Smooth muscle cell (in vitro differentiated cells): ENCODE data around the gene UBE2L3. TPM values are rescaled to one million over a fixed set of nuclear protein-coding genes. Genes with fewer than 3 reads are reported as not detected.

Source experiments
- DNase-seq: peaks from one replicate; lab custom pipeline; 2025; ENCODE audit not compliant: unreplicated experiment; lab: John Stamatoyannopoulos, UW
- H2AFZ ChIP-seq: fragments of 200-600 bp; sonication (generic); 2 replicates; pipeline ENCODE4 v1.6.0; 2016; ENCODE audit warnings: antibody characterized with exemption, low read depth, mild to moderate bottlenecking
- H3F3A ChIP-seq: fragments of 200-600 bp; sonication (generic); 2 replicates; pipeline ENCODE4 v1.6.0; 2017; ENCODE audit warnings: antibody characterized with exemption, low read depth
- H3K27ac ChIP-seq: fragments of 200-600 bp; sonication (generic); 2 replicates; pipeline ENCODE4 v1.5.1; 2016; ENCODE audit warnings: low read depth, mild to moderate bottlenecking
- H3K27me3 ChIP-seq: fragments of 200-600 bp; sonication (generic); 2 replicates; pipeline ENCODE4 v1.6.1; 2016; ENCODE audit warnings: low read depth, mild to moderate bottlenecking
- H3K36me3 ChIP-seq: fragments of 200-600 bp; sonication (generic); 2 replicates; pipeline ENCODE4 v1.5.1; 2016; ENCODE audit warnings: low read depth
- H3K4me1 ChIP-seq: fragments of 200-600 bp; sonication (generic); 2 replicates; pipeline ENCODE4 v1.5.1; 2016; ENCODE audit warnings: low read depth
- H3K4me2 ChIP-seq: fragments of 200-600 bp; sonication (generic); 2 replicates; pipeline ENCODE4 v1.6.0; 2016; ENCODE audit warnings: mild to moderate bottlenecking
- H3K4me3 ChIP-seq: fragments of 200-600 bp; sonication (generic); 2 replicates; pipeline ENCODE4 v1.5.1; 2016; ENCODE audit warnings: mild to moderate bottlenecking
- H3K79me2 ChIP-seq: fragments of 200-600 bp; sonication (generic); 2 replicates; pipeline ENCODE4 v1.6.0; 2016; ENCODE audit warnings: low read depth, mild to moderate bottlenecking
- H3K9ac ChIP-seq: fragments of 200-600 bp; sonication (generic); 2 replicates; pipeline ENCODE4 v1.6.0; 2016; ENCODE audit warnings: low read depth
- H3K9me3 ChIP-seq: fragments of 200-600 bp; sonication (generic); replicated peaks from 2 replicates; pipeline ENCODE4 v1.5.1; 2016; ENCODE audit warnings: low read depth
- H4K20me1 ChIP-seq: fragments of 200-600 bp; sonication (generic); 2 replicates; pipeline ENCODE4 v1.6.0; 2016; ENCODE audit warnings: low read depth
- CTCF ChIP-seq: fragments of 200-600 bp; sonication (generic); IDR thresholded peaks from 2 replicates; pipeline ENCODE4 v1.5.1; 2017; ENCODE audit warnings: borderline replicate concordance, mild to moderate bottlenecking, antibody characterized with exemption; ENCODE audit not compliant: insufficient read depth, poor library complexity, severe bottlenecking
- WGBS: methylation state at CpG from one replicate; pipeline ENCODE4 v1.1.7; 2016; ENCODE audit warnings: low lambda C conversion rate; 5-methylcytosine and 5-hydroxymethylcytosine counted together
- polyA plus RNA-seq: library from polyadenylated mRNA; unstranded; fragments of >200 nt; fragmentation: Nextera tagmentation; extraction: Ambion mirVana; gene quantifications from 2 replicates; pipeline ENCODE4 v1.2.1, GENCODE V29; 2016
- total RNA-seq: library from RNA; depleted of rRNA; stranded (reverse); fragments of >200 nt; gene quantifications from 2 replicates; pipeline ENCODE4 v1.2.3, GENCODE V29; 2014

The UBE2L3 gene
- total and polyA plus RNA-seq, 2 experiments from 2014 or later = 65.4 to 89.3 TPM

DNA sequence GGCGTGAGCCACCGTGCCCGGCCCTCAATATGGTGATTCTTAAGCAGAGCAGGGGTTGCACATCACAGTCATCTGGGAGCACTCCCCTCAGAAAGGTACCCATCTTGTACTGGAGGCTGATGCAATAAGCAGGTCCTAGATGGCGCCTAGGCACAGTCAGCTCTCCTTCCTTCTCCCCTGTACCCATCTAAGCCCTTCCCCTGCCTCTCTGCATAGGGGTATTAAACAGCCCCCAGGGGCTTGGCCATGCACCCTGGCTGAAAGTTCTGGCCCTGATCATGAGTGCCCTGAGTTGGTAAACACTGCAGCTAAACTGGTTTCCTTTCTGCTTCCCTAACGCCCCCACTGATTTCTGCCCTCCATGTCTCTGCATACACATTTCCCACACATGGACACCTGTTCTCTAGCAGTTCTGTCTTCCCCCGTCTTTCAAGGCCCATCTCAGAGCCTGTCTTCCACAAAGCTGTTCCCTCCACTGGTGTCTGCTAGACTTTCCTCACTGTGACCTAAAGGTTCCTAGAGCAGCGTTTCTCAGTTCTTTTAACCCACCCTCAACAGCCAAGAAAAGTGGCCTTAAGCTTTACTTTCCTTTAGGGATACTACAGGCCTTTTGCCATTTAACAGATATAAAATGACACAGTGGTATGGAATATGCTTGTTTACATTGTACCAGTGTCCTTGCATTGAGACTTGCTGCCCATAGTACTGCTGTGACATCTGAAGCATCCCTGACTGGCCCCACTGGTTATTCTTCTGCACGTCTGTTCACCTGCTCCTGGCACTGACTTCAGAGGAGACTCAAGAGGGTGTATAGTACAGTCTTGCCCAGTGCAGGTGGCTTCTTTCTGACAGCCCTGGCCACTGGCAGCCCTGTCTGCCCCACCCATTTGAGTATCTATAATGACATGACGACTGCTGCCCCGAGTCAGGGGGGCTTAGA is 15.6 kb downstream of the UBE2L3 start:
- Histone ChIP-seq H3K27ac (no peak overlapping the region), H3K79me2 (peaks cover 100% of the 10 kb centered on the region), H3K36me3 (no peaks in the 10 kb centered on the region), H4K20me1 (peaks cover 100% of the 10 kb centered on the region), H3K9ac (no peak overlapping the region), H3F3A (no peaks in the 10 kb centered on the region), H3K4me1 (no peaks in the 10 kb centered on the region), H2AFZ (no peak overlapping the region), H3K4me3 (no peak overlapping the region), H3K9me3 (no peaks in the 10 kb centered on the region), H3K27me3 (no peaks in the 10 kb centered on the region), H3K4me2 (no peak overlapping the region)
- no peak for DNase-seq
- TF ChIP-seq CTCF = no peak
- 97% methylated on average over 10 of the region's 10 CpGs for WGBS

DNA sequence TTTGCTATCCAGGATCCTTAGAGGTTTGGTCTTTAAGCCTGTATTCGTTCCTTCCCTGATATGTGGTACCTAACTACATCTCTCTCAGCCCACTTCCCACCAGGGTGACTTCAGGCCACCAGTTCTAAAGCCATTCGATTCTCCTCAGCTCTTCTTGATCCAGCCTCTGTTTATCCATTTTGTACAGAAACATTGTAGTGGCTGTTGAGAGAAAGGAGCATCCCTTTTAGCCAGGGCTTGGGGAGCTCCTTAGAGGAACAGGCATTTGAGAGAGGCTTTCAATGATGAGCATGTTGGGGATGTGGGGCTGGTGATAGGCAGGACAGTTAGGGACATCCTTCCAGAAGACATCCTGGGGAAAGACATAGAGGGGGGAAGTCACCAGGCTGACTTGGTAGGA is 17.9 kb downstream of the UBE2L3 start:
- no peaks in the 10 kb centered on the region for H3K4me1 ChIP-seq
- H3K4me3 ChIP-seq = no peak overlapping the region
- H3K4me2 ChIP-seq = no peak overlapping the region
- no peak for TF ChIP-seq CTCF
- peaks cover 100% of the 10 kb centered on the region for H3K79me2 ChIP-seq
- H2AFZ ChIP-seq = no peak overlapping the region
- H3K9ac ChIP-seq = no peak overlapping the region
- no peak overlapping the region for H3K27ac ChIP-seq
- no peaks in the 10 kb centered on the region for H3F3A ChIP-seq
- H3K27me3 ChIP-seq = no peaks in the 10 kb centered on the region
- H4K20me1 ChIP-seq = peaks cover 100% of the 10 kb centered on the region
- H3K36me3 ChIP-seq = no peaks in the 10 kb centered on the region
- H3K9me3 ChIP-seq = no peaks in the 10 kb centered on the region
- DNase-seq = no peak
- 96% methylated on average over 2 of the region's 2 CpGs for WGBS

- H3K36me3 ChIP-seq = no peaks in the 10 kb centered on the region
- H3K9ac ChIP-seq = no peak overlapping the region
- no peaks in the 10 kb centered on the region for H3K4me1 ChIP-seq
- H3K4me3 ChIP-seq = no peak overlapping the region
- H2AFZ ChIP-seq = no peak overlapping the region
- H3K9me3 ChIP-seq = no peaks in the 10 kb centered on the region
- no peaks in the 10 kb centered on the region for H3F3A ChIP-seq
- no peaks in the 10 kb centered on the region for H3K27me3 ChIP-seq
- peaks cover 100% of the 10 kb centered on the region for H3K79me2 ChIP-seq
- DNase-seq = no peak
- H4K20me1 ChIP-seq = peaks cover 100% of the 10 kb centered on the region
- H3K27ac ChIP-seq = no peak overlapping the region
- TF ChIP-seq CTCF = no peak
- 88% methylated on average over 4 of the region's 4 CpGs for WGBS
- H3K4me2 ChIP-seq = no peak overlapping the region
Observed at GRCh38 chr22:21587803-21588611, 20.5 kb downstream of the UBE2L3 start.
